ENCODE results near the gene KCNG1.
"Not testable (repeated sequence)": the region's sequence is repeated elsewhere in the genome, so short reads cannot be mapped to it uniquely, and the experiment has no call there.

The KCNG1 gene, protein sequence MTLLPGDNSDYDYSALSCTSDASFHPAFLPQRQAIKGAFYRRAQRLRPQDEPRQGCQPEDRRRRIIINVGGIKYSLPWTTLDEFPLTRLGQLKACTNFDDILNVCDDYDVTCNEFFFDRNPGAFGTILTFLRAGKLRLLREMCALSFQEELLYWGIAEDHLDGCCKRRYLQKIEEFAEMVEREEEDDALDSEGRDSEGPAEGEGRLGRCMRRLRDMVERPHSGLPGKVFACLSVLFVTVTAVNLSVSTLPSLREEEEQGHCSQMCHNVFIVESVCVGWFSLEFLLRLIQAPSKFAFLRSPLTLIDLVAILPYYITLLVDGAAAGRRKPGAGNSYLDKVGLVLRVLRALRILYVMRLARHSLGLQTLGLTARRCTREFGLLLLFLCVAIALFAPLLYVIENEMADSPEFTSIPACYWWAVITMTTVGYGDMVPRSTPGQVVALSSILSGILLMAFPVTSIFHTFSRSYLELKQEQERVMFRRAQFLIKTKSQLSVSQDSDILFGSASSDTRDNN

GRCh38 chr20:51022803-51023616 lies at the start of gene KCNG1:
Gene KCNG1 (minus strand): TSS chr20:51023107. CDS start chr20:51010338, 12,769 bp downstream.
- no peak for DNase-seq

- no peak for DNase-seq
Measured at GRCh38 chr20:51070621-51071020, 47.7 kb upstream of the KCNG1 start.

DNA sequence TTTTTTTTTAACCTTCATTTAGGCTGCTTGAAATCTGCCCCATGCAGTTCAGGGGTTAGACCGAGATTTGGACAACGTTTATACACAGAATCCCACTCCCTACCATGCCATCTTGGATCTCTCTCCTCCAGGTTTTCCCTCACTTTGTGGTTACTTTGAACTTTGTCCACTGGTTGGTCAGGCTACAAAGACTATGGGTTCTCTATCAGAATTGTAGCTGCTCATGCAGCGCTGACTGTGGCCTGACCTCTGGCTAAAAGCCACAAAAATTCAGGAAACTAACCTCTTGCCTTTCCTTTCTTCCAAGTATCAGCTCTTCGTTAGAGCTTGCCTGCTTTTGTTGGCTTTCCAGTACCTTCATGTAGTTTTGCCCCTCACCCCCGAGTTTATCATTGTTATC lies 44.9 kb upstream of the KCNG1 start:
- DNase-seq: no peak

DNA sequence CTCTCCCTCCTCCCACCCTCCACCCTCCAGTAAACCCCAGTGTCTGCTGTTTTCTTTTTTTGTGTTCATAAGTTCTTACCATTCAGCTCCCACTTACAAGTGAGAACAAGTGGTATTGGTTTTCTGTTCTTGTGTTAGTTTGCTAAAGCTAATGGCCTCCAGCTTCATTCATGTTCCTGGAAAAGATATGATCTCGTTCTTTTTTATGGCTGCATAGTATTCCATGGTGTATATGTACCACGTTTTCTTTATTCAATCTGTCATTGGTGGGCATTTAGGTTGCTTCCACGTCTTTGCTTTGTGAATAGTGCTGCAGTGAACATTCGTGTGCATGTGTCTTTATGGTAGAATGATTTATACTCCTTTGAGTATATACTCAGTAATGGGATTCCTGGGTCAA lies 42.7 kb upstream of the KCNG1 start:
- DNase-seq: no peak

GRCh38 chr20:51064137-51064536 lies 41.2 kb upstream of the KCNG1 start:
- no peak for DNase-seq

GRCh38 chr20:51062065-51062464 lies 39.2 kb upstream of the KCNG1 start:
- DNase-seq: no peak

DNA sequence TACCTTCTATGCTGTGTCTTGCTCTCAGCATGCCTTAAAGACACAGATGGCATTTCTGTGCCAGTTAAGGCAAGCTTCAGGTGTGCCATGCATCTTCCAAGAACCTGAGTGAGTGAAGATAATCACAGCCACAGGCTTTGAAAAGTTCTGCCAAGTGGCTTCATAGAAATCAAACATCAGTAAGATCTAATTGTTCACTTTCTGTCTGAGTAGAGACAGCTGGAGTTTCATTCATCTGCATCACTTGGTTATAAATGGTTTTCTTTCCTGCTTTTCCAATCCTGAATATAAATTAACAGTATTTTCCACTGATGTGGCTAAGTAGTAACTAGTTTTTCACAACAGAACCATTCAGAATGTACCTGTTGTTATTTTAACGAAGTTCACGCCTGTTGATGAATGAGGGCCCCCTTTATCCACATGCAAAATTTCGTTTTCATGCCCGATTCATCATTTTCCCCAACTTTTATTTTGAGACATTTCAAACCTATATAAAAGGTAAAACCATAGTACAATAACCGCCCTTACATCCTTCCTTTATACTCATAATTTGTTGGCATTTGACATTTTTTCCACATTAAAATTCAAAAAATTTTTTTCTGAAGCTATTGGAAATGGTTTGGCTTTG lies 38.6 kb upstream of the KCNG1 start:
- no peak for DNase-seq

DNA sequence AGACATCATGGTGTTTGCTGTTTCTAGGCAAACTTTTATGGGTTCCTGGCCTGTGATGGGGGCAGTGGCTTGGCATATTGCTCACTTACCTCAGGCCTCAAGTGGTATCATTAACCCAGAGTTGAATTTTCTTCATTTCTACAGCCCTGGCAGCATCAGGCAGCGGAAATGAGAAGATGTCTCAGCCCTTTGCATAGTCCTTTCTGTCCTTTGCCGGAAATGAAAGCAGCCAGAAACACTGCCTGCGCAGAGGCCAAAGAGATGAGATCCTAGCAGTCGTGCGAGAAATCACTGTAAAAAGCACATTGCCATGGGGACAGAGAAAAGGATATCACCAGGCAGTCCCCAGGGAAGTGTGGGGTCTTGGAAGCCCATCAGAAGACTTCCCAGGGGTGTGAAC lies 37.4 kb upstream of the KCNG1 start:
- DNase-seq: no peak

DNA sequence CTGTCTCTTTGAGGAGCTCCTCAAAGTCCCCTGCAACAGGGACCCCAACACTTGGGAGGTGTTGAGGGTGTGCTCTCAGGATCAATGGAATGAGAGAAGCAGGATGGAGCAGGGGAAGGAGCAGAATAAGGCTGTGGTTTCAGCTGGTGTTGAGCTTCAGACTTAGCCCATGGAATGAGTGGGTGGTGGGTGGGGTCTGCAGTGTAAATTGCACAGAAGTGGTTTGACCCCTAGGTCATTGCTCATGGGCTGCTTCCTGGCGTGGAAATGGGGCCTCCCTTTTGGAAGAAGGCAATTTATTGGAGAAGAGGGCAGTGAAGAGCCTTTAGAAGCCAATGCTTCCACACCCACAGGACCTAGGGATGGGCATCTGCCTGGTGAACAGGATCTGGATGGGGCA lies 37.0 kb upstream of the KCNG1 start:
- DNase-seq: no peak

DNA sequence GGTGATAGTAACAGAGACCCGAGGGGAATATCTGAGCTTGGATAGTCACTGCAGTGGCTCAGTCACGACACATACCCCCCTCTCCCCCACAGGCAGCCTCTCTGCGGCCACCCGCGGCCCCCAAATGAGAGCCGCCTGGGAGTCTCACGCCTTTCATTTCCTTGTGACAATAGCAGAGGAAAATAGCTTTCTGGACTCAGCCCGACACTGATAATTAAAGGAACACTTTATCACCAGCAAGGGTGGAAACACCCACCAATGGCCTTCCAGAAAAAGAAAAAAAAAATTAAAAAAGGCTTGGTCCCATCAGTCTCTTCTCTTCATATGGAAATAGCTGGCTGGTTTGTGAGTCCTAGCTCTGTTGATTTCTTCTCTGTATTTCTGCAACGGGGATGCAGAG lies 35.1 kb upstream of the KCNG1 start:
- no peak for DNase-seq

- DNase-seq: no peak
Measured at GRCh38 chr20:51054233-51054632, 31.3 kb upstream of the KCNG1 start.

- no peak for DNase-seq
Measured at GRCh38 chr20:51050531-51051075, 27.7 kb upstream of the KCNG1 start.

- no peak for DNase-seq
Measured at GRCh38 chr20:51046021-51046985, 23.4 kb upstream of the KCNG1 start.

DNA sequence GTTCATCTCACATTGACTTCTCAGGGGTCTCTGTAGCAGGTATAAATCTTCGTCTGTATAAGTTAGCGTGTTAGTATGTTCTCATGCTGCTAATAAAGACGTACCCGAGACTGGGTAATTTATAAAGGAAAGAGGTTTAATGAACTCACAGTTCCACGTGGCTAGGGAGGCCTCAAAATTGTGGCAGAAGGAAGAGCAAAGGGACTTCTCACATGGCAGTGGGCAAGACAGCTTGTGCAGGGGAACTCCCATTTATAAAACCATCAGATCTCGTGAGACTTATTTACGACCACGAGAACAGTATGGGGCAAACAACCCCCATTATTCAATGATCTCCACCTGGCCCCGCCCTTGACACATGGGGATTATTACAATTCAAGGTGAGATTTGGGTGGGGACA lies 22.6 kb upstream of the KCNG1 start:
- not testable (repeated sequence) for DNase-seq

DNA sequence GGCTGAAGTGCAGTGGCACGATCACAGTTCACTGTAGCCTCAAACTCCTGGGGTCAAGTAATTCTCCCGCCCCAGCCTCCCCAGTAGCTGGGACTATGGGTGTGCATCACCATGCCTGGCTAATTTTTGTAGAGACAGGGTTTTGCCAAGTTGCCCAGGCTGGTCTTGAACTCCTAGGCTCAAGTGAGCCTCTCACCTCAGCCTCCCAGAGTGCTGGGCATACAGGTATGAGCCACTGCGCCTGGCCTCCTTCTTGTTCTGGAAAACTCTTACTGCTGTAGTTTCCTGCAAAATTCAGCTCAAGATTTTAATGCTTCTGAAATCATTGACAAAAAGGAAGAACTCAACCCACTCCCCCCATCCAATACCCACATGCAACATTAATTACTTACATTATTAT lies 21.9 kb upstream of the KCNG1 start:
- no peak for DNase-seq

DNA sequence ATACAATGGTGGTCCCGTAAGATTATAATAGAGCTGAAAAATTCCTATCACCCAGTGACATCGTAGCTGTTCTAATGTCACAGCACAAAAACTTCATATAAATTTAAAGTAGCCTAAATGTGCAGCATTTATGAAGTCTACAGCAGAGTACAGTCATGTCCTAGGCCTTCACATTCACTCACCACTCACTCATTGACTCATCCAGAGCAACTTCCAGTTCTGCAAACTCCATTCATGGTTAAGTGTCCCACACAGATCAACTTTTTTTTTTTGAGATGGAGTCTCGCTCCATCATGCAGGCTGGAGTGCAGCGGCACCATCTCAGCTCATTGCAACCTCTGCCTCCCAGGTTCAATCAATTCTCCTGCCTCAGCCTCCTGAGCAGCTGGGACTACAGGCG lies 20.9 kb upstream of the KCNG1 start:
- DNase-seq: no peak

- no peak for DNase-seq
Measured at GRCh38 chr20:51042657-51043247, 19.8 kb upstream of the KCNG1 start.

GRCh38 chr20:51042064-51042463 lies 19.2 kb upstream of the KCNG1 start:
- DNase-seq: no peak

DNA sequence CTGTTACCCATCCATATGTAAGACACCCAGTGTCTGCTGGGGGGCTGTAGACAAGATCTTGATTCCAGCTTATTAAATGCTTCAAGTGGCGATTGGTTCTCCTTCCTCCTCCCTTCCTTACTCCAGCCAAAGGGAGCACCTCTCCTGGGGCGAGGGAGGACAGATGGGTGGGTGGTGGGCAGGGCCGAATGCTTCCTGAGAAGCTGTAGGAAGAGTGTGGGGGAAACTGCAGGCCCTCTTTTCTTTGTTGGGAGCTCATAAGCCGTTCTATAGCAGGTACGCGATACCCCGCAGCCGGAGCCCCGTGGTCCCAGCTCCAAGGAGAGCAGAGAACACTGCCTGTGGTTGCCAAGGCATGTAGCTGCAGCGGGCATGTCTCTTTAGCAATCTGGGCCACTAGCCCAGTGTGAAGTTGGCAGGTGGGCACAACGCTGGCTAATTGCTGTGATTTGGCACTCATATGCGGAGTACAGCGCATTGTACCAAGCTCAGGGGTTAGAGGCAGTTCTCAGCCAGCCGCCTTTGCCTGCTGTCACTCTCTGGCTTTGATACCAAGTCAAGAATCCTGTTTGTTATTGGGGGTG lies 14.7 kb upstream of the KCNG1 start:
- no peak for DNase-seq

DNA sequence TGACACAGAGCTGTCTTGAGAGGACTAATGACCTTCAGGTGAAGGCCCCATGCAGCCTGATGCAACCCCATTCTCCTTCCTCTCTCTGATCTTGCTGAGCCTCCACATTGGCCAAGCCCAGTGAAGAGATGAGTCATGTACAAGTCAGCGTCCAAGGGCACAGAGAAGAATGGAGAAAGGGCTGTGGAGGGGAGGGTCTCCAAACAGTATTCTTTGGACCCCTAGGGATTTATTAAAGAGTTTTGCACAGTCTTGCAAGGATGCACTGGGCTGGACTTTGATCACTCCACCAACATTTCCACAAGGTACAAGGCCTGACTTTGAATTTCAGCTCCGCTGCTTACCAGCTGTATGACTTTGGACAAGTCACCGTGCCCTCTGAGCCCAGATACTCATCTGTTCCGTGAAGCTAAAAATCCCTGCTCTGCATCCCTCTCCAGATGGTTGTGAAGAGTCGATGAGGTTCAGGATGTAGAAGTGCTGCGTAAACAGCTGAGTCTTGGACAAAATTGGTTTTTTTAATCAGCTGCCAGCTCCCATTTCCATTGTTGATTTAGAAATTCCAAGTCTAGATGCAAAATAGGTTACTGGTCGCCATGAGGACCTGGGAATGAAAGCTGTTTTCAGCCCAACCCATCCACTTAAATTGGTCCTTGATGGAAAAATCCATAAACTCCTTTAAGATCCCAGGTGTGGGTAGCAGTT lies 14.1 kb upstream of the KCNG1 start:
- DNase-seq: no peak

- no peak for DNase-seq
Measured at GRCh38 chr20:51036226-51036625, 13.3 kb upstream of the KCNG1 start.
